H9 (cell line): ENCODE measurements around the gene TEAD2. TPM values are rescaled to one million over a fixed set of nuclear protein-coding genes. Genes with fewer than 3 reads are reported as not detected.

Experiments
- DNase-seq: peaks from one replicate; pipeline ENCODE4 v3.0.0-alpha.2; 2017
- H2AFZ ChIP-seq: one replicate; pipeline ENCODE4 v1.6.1; 2013; ENCODE audit warnings: mild to moderate bottlenecking, low read length, control low read depth, moderate library complexity
- H2AK5ac ChIP-seq: 2 replicates; pipeline ENCODE4 v1.6.1; 2013; ENCODE audit warnings: low read length, control low read depth, mixed read lengths; ENCODE audit not compliant: insufficient read length
- H2BK120ac ChIP-seq: one replicate; pipeline ENCODE4 v1.6.1; 2013; ENCODE audit warnings: low read depth, mild to moderate bottlenecking, low read length, control low read depth, inconsistent platforms; ENCODE audit not compliant: poor library complexity, severe bottlenecking
- H2BK12ac ChIP-seq: 2 replicates; pipeline ENCODE4 v1.6.1; 2013; ENCODE audit warnings: low read length, control low read depth, mixed read lengths, low read depth; ENCODE audit not compliant: insufficient read length
- H2BK15ac ChIP-seq: 2 replicates; pipeline ENCODE4 v1.6.1; 2013; ENCODE audit warnings: low read depth, low read length, control low read depth
- H2BK20ac ChIP-seq: one replicate; pipeline ENCODE4 v1.6.1; 2013; ENCODE audit warnings: low read depth, mild to moderate bottlenecking, low read length, control low read depth, inconsistent platforms; ENCODE audit not compliant: poor library complexity, severe bottlenecking
- H2BK5ac ChIP-seq: 2 replicates; pipeline ENCODE4 v1.6.1; 2013; ENCODE audit warnings: low read length, control low read depth, mixed read lengths; ENCODE audit not compliant: insufficient read length
- H3K14ac ChIP-seq: 2 replicates; pipeline ENCODE4 v1.6.1; 2013; ENCODE audit warnings: low read length, control low read depth; ENCODE audit not compliant: insufficient read depth
- H3K18ac ChIP-seq: 2 replicates; pipeline ENCODE4 v1.6.1; 2013; ENCODE audit warnings: low read depth, mild to moderate bottlenecking, mixed read lengths, low read length, control low read depth; ENCODE audit not compliant: insufficient read length
- H3K23ac ChIP-seq: 2 replicates; pipeline ENCODE4 v1.6.1; 2013; ENCODE audit warnings: low read length, control low read depth, mixed read lengths, low read depth; ENCODE audit not compliant: insufficient read length
- H3K23me2 ChIP-seq: 2 replicates; pipeline ENCODE4 v1.6.1; 2013; ENCODE audit warnings: low read depth, mild to moderate bottlenecking, mixed read lengths, low read length, control low read depth; ENCODE audit not compliant: insufficient read length, poor library complexity, severe bottlenecking
- H3K27ac ChIP-seq: 2 replicates; pipeline ENCODE4 v1.5.1; 2013; ENCODE audit warnings: low read length, control low read depth, mixed read lengths, low read depth; ENCODE audit not compliant: insufficient read length
- H3K27me3 ChIP-seq: 2 replicates; pipeline ENCODE4 v1.6.1; 2013; ENCODE audit warnings: low read length, control low read depth, inconsistent platforms; ENCODE audit not compliant: insufficient read depth
- H3K4ac ChIP-seq: 2 replicates; pipeline ENCODE4 v1.6.1; 2013; ENCODE audit warnings: low read depth, mild to moderate bottlenecking, control low read depth, inconsistent platforms, low read length, moderate library complexity
- H3K4me1 ChIP-seq: 2 replicates; pipeline ENCODE4 v1.6.1; 2013; ENCODE audit warnings: low read length, control low read depth, inconsistent platforms; ENCODE audit not compliant: insufficient read depth
- H3K4me2 ChIP-seq: 2 replicates; pipeline ENCODE4 v1.6.1; 2013; ENCODE audit warnings: low read length, control low read depth, mixed read lengths; ENCODE audit not compliant: insufficient read length, insufficient read depth
- H3K56ac ChIP-seq: 2 replicates; pipeline ENCODE4 v1.6.1; 2013; ENCODE audit warnings: low read depth, mild to moderate bottlenecking, mixed read lengths, low read length, control low read depth; ENCODE audit not compliant: insufficient read length
- H3K79me1 ChIP-seq: 2 replicates; pipeline ENCODE4 v1.6.1; 2013; ENCODE audit warnings: low read depth, mild to moderate bottlenecking, moderate library complexity, low read length, control low read depth, inconsistent platforms; ENCODE audit not compliant: insufficient read depth, poor library complexity, severe bottlenecking
- H3K79me2 ChIP-seq: 2 replicates; pipeline ENCODE4 v1.6.1; 2013; ENCODE audit warnings: low read length, control low read depth, inconsistent platforms; ENCODE audit not compliant: insufficient read depth
- H3K9ac ChIP-seq: 2 replicates; pipeline ENCODE4 v1.6.1; 2013; ENCODE audit warnings: low read length, control low read depth, mixed read lengths; ENCODE audit not compliant: insufficient read length; ENCODE audit errors: extremely low read depth
- H3K9me3 ChIP-seq: one replicate; pipeline ENCODE4 v1.6.1; 2013; ENCODE audit warnings: low read depth, low read length, inconsistent platforms; ENCODE audit not compliant: control insufficient read depth
- H3T11ph ChIP-seq: one replicate; pipeline ENCODE4 v1.6.1; 2013; ENCODE audit warnings: mild to moderate bottlenecking, low read length, control low read depth, inconsistent platforms
- H4K20me1 ChIP-seq: one replicate; pipeline ENCODE4 v1.6.1; 2013; ENCODE audit not compliant: control insufficient read depth, insufficient read length, insufficient read depth
- H4K5ac ChIP-seq: 2 replicates; pipeline ENCODE4 v1.6.1; 2013; ENCODE audit warnings: low read depth, mild to moderate bottlenecking, mixed read lengths, low read length, control low read depth; ENCODE audit not compliant: insufficient read length
- H4K8ac ChIP-seq: replicated peaks from 2 replicates; pipeline ENCODE4 v1.6.1; 2013; ENCODE audit warnings: low read length, control low read depth, mixed read lengths, low read depth; ENCODE audit not compliant: insufficient read length
- H4K91ac ChIP-seq: 2 replicates; pipeline ENCODE4 v1.6.1; 2013; ENCODE audit warnings: low read depth, mild to moderate bottlenecking, moderate library complexity, mixed read lengths, low read length, control low read depth; ENCODE audit not compliant: insufficient read length
- H3K27ac Mint-ChIP-seq, 3 experiments: 2 replicates in 2 of 3; 3 replicates in 1 of 3; pipeline ENCODE4 v1.8.0; 2020 to 2021; ENCODE audit warnings: mixed read lengths in 3 of 3, mild to moderate bottlenecking in 1 of 3, moderate library complexity in 1 of 3
- H3K27me3 Mint-ChIP-seq: 2 replicates; pipeline ENCODE4 v1.8.0; 2021; ENCODE audit warnings: low read depth, mild to moderate bottlenecking, moderate library complexity, mixed read lengths
- H3K36me3 Mint-ChIP-seq, 3 experiments: 2 replicates in 2 of 3; 3 replicates in 1 of 3; pipeline ENCODE4 v1.8.0; 2020 to 2021; ENCODE audit warnings: low read depth in 3 of 3, mixed read lengths in 3 of 3; ENCODE audit not compliant: insufficient read depth in 1 of 3
- H3K4me1 Mint-ChIP-seq, 2 experiments: 2 replicates each; pipeline ENCODE4 v1.8.0; 2020; ENCODE audit warnings: mixed read lengths in 2 of 2
- H3K4me3 Mint-ChIP-seq, 2 experiments: 2 replicates in 1 of 2; 3 replicates in 1 of 2; pipeline ENCODE4 v1.8.0; 2020 to 2021; ENCODE audit warnings: mild to moderate bottlenecking in 2 of 2, mixed read lengths in 2 of 2, moderate library complexity in 1 of 2
- H3K9me3 Mint-ChIP-seq, 2 experiments: 2 replicates in 1 of 2; 3 replicates in 1 of 2; pipeline ENCODE4 v1.8.0; 2020; ENCODE audit warnings: mild to moderate bottlenecking in 2 of 2, mixed read lengths in 2 of 2, moderate library complexity in 1 of 2
- CTCF ChIP-seq: fragments of 200-600 bp; sonication (generic); conservative IDR thresholded peaks from 3 replicates; pipeline ENCODE4 v1.8.0; 2021; ENCODE audit warnings: antibody characterized with exemption, mild to moderate bottlenecking
- WGBS: extraction: QIAGEN DNeasy Blood & Tissue Kit; methylation state at CpG from one replicate; pipeline ENCODE4 v1.1.7; 2013; ENCODE audit warnings: missing lambda C conversion rate, low lambda C conversion rate, mixed read lengths; ENCODE audit not compliant: insufficient read length; ENCODE audit errors: extremely low coverage; 5-methylcytosine and 5-hydroxymethylcytosine counted together
- microRNA-seq: library from miRNA; unstranded; fragments of <30 nt; microRNA quantifications from one replicate; pipeline ENCODE4, GENCODE V29; 2020; ENCODE audit warnings: borderline microRNAs expressed
- total RNA-seq: library from RNA; stranded (reverse); gene quantifications from 2 replicates; pipeline ENCODE4 v1.2.1, GENCODE V29; 2021

TEAD2 gene
- total RNA-seq, 1 experiment from 2014 or later, result 126 TPM

DNA sequence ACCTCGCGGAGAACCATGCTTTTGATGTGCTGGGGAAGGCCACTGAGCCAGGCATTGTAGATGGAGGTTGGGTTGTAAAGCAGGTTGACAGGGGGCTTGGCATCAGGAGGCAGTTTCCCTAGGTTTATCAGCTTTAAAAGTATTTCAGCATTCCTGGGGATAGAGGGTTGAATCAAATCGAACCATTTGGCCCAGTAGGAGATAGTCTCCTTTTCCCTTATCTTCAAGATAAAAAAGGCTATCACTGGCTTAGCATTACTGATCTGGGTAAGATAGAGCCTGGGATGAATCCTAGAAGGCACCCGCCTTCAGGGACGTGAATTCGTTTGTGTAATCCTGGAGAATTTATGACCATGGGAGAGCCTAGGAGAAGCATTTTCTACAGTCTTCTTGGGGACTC is 67.8 kb downstream of the TEAD2 start:
- no peak overlapping the region for H2BK20ac ChIP-seq
- no peak overlapping the region for H3K27ac ChIP-seq
- H4K8ac ChIP-seq, result no peak overlapping the region
- peaks cover 0 to under 1% (median 0%) of the 10 kb centered on the region in 3 experiments; a peak in 1 of 7 replicates for H3K36me3 Mint-ChIP-seq
- no peak for DNase-seq
- no peaks in the 10 kb centered on the region for H3K27me3 ChIP-seq
- no peak overlapping the region for H3K14ac ChIP-seq
- no peak overlapping the region for H3K9ac ChIP-seq
- no peak overlapping the region for H3K27ac Mint-ChIP-seq
- H3K4me1 ChIP-seq, result no peaks in the 10 kb centered on the region
- no peak overlapping the region for H3T11ph ChIP-seq
- H2BK5ac ChIP-seq, result no peak overlapping the region
- H3K23me2 ChIP-seq, result no peaks in the 10 kb centered on the region
- H2BK15ac ChIP-seq, result no peak overlapping the region
- TF ChIP-seq CTCF, result no peak
- H3K4me1 Mint-ChIP-seq, result no peaks in the 10 kb centered on the region; a peak in 1 of 4 replicates
- no peaks in the 10 kb centered on the region for H3K79me2 ChIP-seq
- no peak overlapping the region for H4K5ac ChIP-seq
- H2BK12ac ChIP-seq, result no peak overlapping the region
- H4K20me1 ChIP-seq, result no peaks in the 10 kb centered on the region
- H3K9me3 ChIP-seq, result no peaks in the 10 kb centered on the region
- no peak overlapping the region for H3K18ac ChIP-seq
- H2AFZ ChIP-seq, result no peak overlapping the region
- H3K4me3 Mint-ChIP-seq, result no peak overlapping the region
- H4K91ac ChIP-seq, result no peak overlapping the region
- no peak overlapping the region for H3K4me2 ChIP-seq
- H3K23ac ChIP-seq, result no peak overlapping the region
- no peak overlapping the region for H2AK5ac ChIP-seq
- H2BK120ac ChIP-seq, result no peak overlapping the region
- peaks cover 0 to under 1% of the 10 kb centered on the region in 2 experiments; a peak in 1 of 5 replicates for H3K9me3 Mint-ChIP-seq
- no peak overlapping the region for H3K56ac ChIP-seq
- WGBS, result no CpG with 5 or more reads among the region's 6 CpGs
- no peaks in the 10 kb centered on the region for H3K79me1 ChIP-seq
- H3K4ac ChIP-seq, result no peak overlapping the region
- peaks cover 4% of the 10 kb centered on the region; the same call in 1 of the 2 replicates for H3K27me3 Mint-ChIP-seq

Small RNA genes within 50 kb of the gene (microRNA-seq; reads per million reads assigned to microRNA genes)
- not detected for gene MIR4324

Other genes starting within 250 kb of the TEAD2 start
- gene LIN7B, start 248.0 kb downstream of the TEAD2 start, total RNA-seq, result 3.5 and 4.2 TPM in 2 replicates
- 0.72 and 1.1 TPM in 2 replicates for gene C19orf73, start 243.3 kb downstream of the TEAD2 start, total RNA-seq
- 18.8 and 19.1 TPM in 2 replicates for gene PPFIA3, start 242.9 kb downstream of the TEAD2 start, total RNA-seq
- 1.8 and 1.9 TPM in 2 replicates for gene HRC, start 207.0 kb downstream of the TEAD2 start, total RNA-seq
- gene TRPM4, start 204.6 kb downstream of the TEAD2 start, total RNA-seq, result 6.9 and 7.2 TPM in 2 replicates
- gene SLC6A16, start 37.2 kb downstream of the TEAD2 start, total RNA-seq, result 2.9 and 3.2 TPM in 2 replicates
- not detected in 2 replicates for gene CD37, start 27.0 kb downstream of the TEAD2 start, total RNA-seq
- 2.3 and 3.5 TPM in 2 replicates for gene DKKL1, start 1.5 kb upstream of the TEAD2 start, total RNA-seq
- gene KASH5, start 25.8 kb upstream of the TEAD2 start, total RNA-seq, result 0.39 TPM in 1 of 2 replicates, not detected in the other
- 0.92 and 0.96 TPM in 2 replicates for gene PTH2, start 61.0 kb upstream of the TEAD2 start, total RNA-seq
- gene GFY, start 63.0 kb upstream of the TEAD2 start, total RNA-seq, result 1.1 and 1.3 TPM in 2 replicates
- gene SLC17A7, start 79.1 kb upstream of the TEAD2 start, total RNA-seq, result 1.1 and 1.3 TPM in 2 replicates
- gene PIH1D1, start 89.4 kb upstream of the TEAD2 start, total RNA-seq, result 166 and 171 TPM in 2 replicates
- gene ALDH16A1, start 90.8 kb upstream of the TEAD2 start, total RNA-seq, result 51.7 and 54.4 TPM in 2 replicates
- 2.1 and 2.6 TPM in 2 replicates for gene FLT3LG, start 111.8 kb upstream of the TEAD2 start, total RNA-seq
- 3,286 and 3,356 TPM in 2 replicates for gene RPL13A, start 125.2 kb upstream of the TEAD2 start, total RNA-seq
- 2,503 and 2,512 TPM in 2 replicates for gene RPS11, start 134.0 kb upstream of the TEAD2 start, total RNA-seq
- gene FCGRT, start 150.2 kb upstream of the TEAD2 start, total RNA-seq, result 41.1 and 45.4 TPM in 2 replicates
- 14.5 and 15.0 TPM in 2 replicates for gene RCN3, start 165.6 kb upstream of the TEAD2 start, total RNA-seq
- 75.1 and 78.4 TPM in 2 replicates for gene NOSIP, start 218.1 kb upstream of the TEAD2 start, total RNA-seq
- gene PRRG2, start 218.9 kb upstream of the TEAD2 start, total RNA-seq, result 3.3 and 3.5 TPM in 2 replicates
- gene PRR12, start 228.8 kb upstream of the TEAD2 start, total RNA-seq, result 64.2 and 65.9 TPM in 2 replicates